ENCODE measurements around the gene PDS5B. TPM values are rescaled to one million over a fixed set of nuclear protein-coding genes. Genes with fewer than 3 reads are reported as not detected.

The PDS5B gene
- total and polyA plus RNA-seq, 2 of the 8 experiments (the other 6 are each of a cell fraction or from before 2014, with no cell fraction given), result 5.5 to 54.6 TPM

GRCh38 chr13:32731074-32731473, 144.8 kb downstream of the PDS5B start:
- Histone ChIP-seq H2BK12ac (ENCODE audit: low read depth, low read length) (no peak overlapping the region), H3K9ac (replicated peaks in 1 of 4; ENCODE audit: extremely low read depth in 1 of 4, low read depth in 3 of 4, low read length in 3 of 4) (no peak overlapping the region), H4K8ac (ENCODE audit: extremely low read depth, insufficient read depth, low read length) (no peak overlapping the region), H2BK120ac (replicated peaks; ENCODE audit: low read depth, low read length) (no peak overlapping the region), H3K14ac (ENCODE audit: insufficient read length) (no peak overlapping the region), H3K79me1 (ENCODE audit: low read depth, low read length) (no peaks in the 10 kb centered on the region), H3K9me3 (ENCODE audit: insufficient read depth in 2 of 2, low read depth in 1 of 2, low read length in 1 of 2) (no peaks in the 10 kb centered on the region), H2BK15ac (ENCODE audit: low read length) (no peak overlapping the region), H2BK5ac (ENCODE audit: low read depth, low read length) (no peak overlapping the region), H3K4ac (replicated peaks; ENCODE audit: insufficient read length, low read depth, low read length) (no peak overlapping the region), H3K36me3 (ENCODE audit: control insufficient read depth in 2 of 4, insufficient read depth in 4 of 4, low read length in 3 of 4) (no peaks in the 10 kb centered on the region), H4K20me1 (replicated peaks in 1 of 2; ENCODE audit: control insufficient read depth in 1 of 2, insufficient read depth in 2 of 2, low read length in 2 of 2) (no peaks in the 10 kb centered on the region), H3K4me2 (ENCODE audit: insufficient read depth in 1 of 2, low read depth in 2 of 2, low read length in 2 of 2) (no peak overlapping the region), H3K23me2 (ENCODE audit: low read depth, low read length) (no peaks in the 10 kb centered on the region), H4K5ac (ENCODE audit: insufficient read length, low read depth, low read length) (no peak overlapping the region), H3K18ac (ENCODE audit: extremely low read depth, low read length) (no peak overlapping the region), H4K91ac (replicated peaks; ENCODE audit: insufficient read length, low read length) (no peak overlapping the region), H3K56ac (replicated peaks; ENCODE audit: insufficient read length, low read depth, low read length) (no peak overlapping the region), H3K27me3 (replicated peaks in 1 of 4; ENCODE audit: control insufficient read depth in 3 of 4, extremely low read depth in 1 of 4, insufficient read depth in 3 of 4, low read length in 3 of 4) (no peaks in the 10 kb centered on the region), H3K4me1 (replicated peaks in 1 of 4; ENCODE audit: control insufficient read depth in 3 of 4, insufficient read depth in 4 of 4, low read length in 3 of 4) (no peaks in the 10 kb centered on the region), H2BK20ac (ENCODE audit: low read length) (no peak overlapping the region), H2AFZ (ENCODE audit: low read length) (no peak overlapping the region), H3K23ac (ENCODE audit: insufficient read length) (no peak overlapping the region), H2AK5ac (ENCODE audit: low read depth, low read length) (no peak overlapping the region), H3K27ac (ENCODE audit: low read depth, low read length) (no peak overlapping the region), H3K79me2 (ENCODE audit: control insufficient read depth in 1 of 2, insufficient read depth in 2 of 2, low read length in 2 of 2) (peaks cover 0 to 11% of the 10 kb centered on the region in 2 experiments; a peak in 1 of 4 replicates), H3K4me3 (ENCODE audit: extremely low read depth in 1 of 4, insufficient read depth in 2 of 4, low read depth in 3 of 4, low read length in 4 of 4) (no peak overlapping the region)
- no peak for FAIRE-seq
- POLR2A ChIA-PET (ENCODE audit: partially characterized antibody), result no interaction called here
- DNase-seq (ENCODE audit: low read depth in 1 of 2, low spot score in 2 of 2), result no peak
- TF ChIP-seq HDAC6 (IDR thresholded peaks at IDR 0.05; ENCODE audit: low read depth, low read length) (no peak), POLR2A (IDR thresholded peaks at IDR 0.05; ENCODE audit: control extremely low read depth in 1 of 2, low read depth in 2 of 2, low read length in 2 of 2) (no peak), FOSL1 (IDR thresholded peaks at IDR 0.05; ENCODE audit: insufficient read depth, low read depth, low read length) (no peak), CBX5 (IDR thresholded peaks at IDR 0.05; ENCODE audit: low read depth, low read length) (no peak), PHF8 (conservative IDR thresholded peaks at IDR 0.05; ENCODE audit: low read depth, low read length) (no peak), TAF1 (IDR thresholded peaks at IDR 0.05; ENCODE audit: low read depth, low read length) (no peak), KDM1A (IDR thresholded peaks at IDR 0.05; ENCODE audit: borderline replicate concordance, low read length) (no peak), CEBPB (IDR thresholded peaks at IDR 0.05; ENCODE audit: low read depth, low read length) (no peak)
- CTCF ChIA-PET (ENCODE audit: partially characterized antibody), result no interaction called here
- 90 to 100% methylated on average over 2 to 3 of the region's 3 CpGs for WGBS, 2 experiments (ENCODE audit: extremely low coverage in 1 of 2, insufficient coverage in 1 of 2, insufficient read length in 1 of 2, insufficient replicate concordance in 2 of 2, low coverage in 1 of 2, low lambda C conversion rate in 2 of 2, missing lambda C conversion rate in 1 of 2)

Measured in H1 (cell line).